Astrocyte (in vitro differentiated cells and primary cell): ENCODE measurements around the gene MMAB. TPM values are rescaled to one million over a fixed set of nuclear protein-coding genes. Genes with fewer than 3 reads are reported as not detected.

ENCODE experiments used
- DNase-seq: peaks from one replicate; pipeline ENCODE4 v3.0.0-alpha.2; 2010; ENCODE audit warnings: low read depth
- FAIRE-seq: peaks from 2 replicates; lab custom pipeline; 2011; peaks lifted over from hg19 to GRCh38; lab: Jason Lieb, UNC
- H2AFZ ChIP-seq: 2 replicates; pipeline ENCODE4 v1.6.0; 2012; ENCODE audit warnings: low read depth, low read length, inconsistent platforms
- H3K27ac ChIP-seq: 2 replicates; pipeline ENCODE4 v1.5.1; 2011; ENCODE audit warnings: low read depth, low read length, inconsistent platforms
- H3K27me3 ChIP-seq: 2 replicates; pipeline ENCODE4 v1.6.0; 2011; ENCODE audit warnings: low read length, inconsistent platforms; ENCODE audit not compliant: insufficient read depth
- H3K36me3 ChIP-seq: 2 replicates; pipeline ENCODE4 v1.5.1; 2011; ENCODE audit warnings: low read length, inconsistent platforms; ENCODE audit not compliant: insufficient read depth
- H3K4me1 ChIP-seq: 2 replicates; pipeline ENCODE4 v1.5.1; 2011; ENCODE audit warnings: low read length, inconsistent platforms; ENCODE audit not compliant: insufficient read depth
- H3K4me2 ChIP-seq: 2 replicates; pipeline ENCODE4 v1.6.0; 2012; ENCODE audit warnings: low read length, inconsistent platforms
- H3K4me3 ChIP-seq: 2 replicates; pipeline ENCODE4 v1.5.1; 2011; ENCODE audit warnings: low read depth, mild to moderate bottlenecking, low read length, inconsistent platforms; ENCODE audit not compliant: insufficient read depth
- H3K79me2 ChIP-seq: 2 replicates; pipeline ENCODE4 v1.6.0; 2012; ENCODE audit warnings: mild to moderate bottlenecking, low read length, inconsistent platforms; ENCODE audit not compliant: insufficient read depth
- H3K9ac ChIP-seq: 2 replicates; pipeline ENCODE4 v1.6.0; 2012; ENCODE audit warnings: mild to moderate bottlenecking, low read length, inconsistent platforms
- H3K9me3 ChIP-seq: 2 replicates; pipeline ENCODE4 v1.5.1; 2012; ENCODE audit warnings: low read depth, mild to moderate bottlenecking, low read length, inconsistent platforms; ENCODE audit not compliant: insufficient read depth
- H4K20me1 ChIP-seq: 2 replicates; pipeline ENCODE4 v1.6.0; 2012; ENCODE audit warnings: low read length, inconsistent platforms; ENCODE audit not compliant: insufficient read depth
- H3K27ac Mint-ChIP-seq: one replicate; pipeline ENCODE4 v1.8.0; 2021; ENCODE audit warnings: mild to moderate bottlenecking, mixed read lengths; ENCODE audit not compliant: unreplicated experiment
- H3K27me3 Mint-ChIP-seq: one replicate; pipeline ENCODE4 v1.8.0; 2021; ENCODE audit warnings: low read depth, mixed read lengths; ENCODE audit not compliant: unreplicated experiment
- H3K36me3 Mint-ChIP-seq: one replicate; pipeline ENCODE4 v1.8.0; 2021; ENCODE audit warnings: low read depth, mixed read lengths; ENCODE audit not compliant: unreplicated experiment
- H3K4me1 Mint-ChIP-seq: one replicate; pipeline ENCODE4 v1.8.0; 2021; ENCODE audit warnings: low read depth, mixed read lengths; ENCODE audit not compliant: unreplicated experiment
- H3K4me3 Mint-ChIP-seq: one replicate; pipeline ENCODE4 v1.8.0; 2021; ENCODE audit warnings: mild to moderate bottlenecking, moderate library complexity, mixed read lengths; ENCODE audit not compliant: unreplicated experiment
- H3K9me3 Mint-ChIP-seq: one replicate; pipeline ENCODE4 v1.8.0; 2021; ENCODE audit warnings: mild to moderate bottlenecking, mixed read lengths; ENCODE audit not compliant: unreplicated experiment
- CTCF ChIP-seq: IDR thresholded peaks from 2 replicates; pipeline ENCODE4 v1.5.1; 2011; ENCODE audit warnings: low read depth, mild to moderate bottlenecking, inconsistent platforms, low read length, moderate library complexity; ENCODE audit not compliant: insufficient read depth
- EZH2 ChIP-seq: IDR thresholded peaks from 2 replicates; pipeline ENCODE4 v1.6.1; 2012; ENCODE audit warnings: mild to moderate bottlenecking, low read length, inconsistent platforms; ENCODE audit not compliant: insufficient read depth
- total RNA-seq: library from RNA; stranded (reverse); gene quantifications from 2 replicates; pipeline ENCODE4 v1.2.1, GENCODE V29; 2021

The MMAB gene
- total RNA-seq, 1 donor from 2014 or later: 17.8 TPM

DNA sequence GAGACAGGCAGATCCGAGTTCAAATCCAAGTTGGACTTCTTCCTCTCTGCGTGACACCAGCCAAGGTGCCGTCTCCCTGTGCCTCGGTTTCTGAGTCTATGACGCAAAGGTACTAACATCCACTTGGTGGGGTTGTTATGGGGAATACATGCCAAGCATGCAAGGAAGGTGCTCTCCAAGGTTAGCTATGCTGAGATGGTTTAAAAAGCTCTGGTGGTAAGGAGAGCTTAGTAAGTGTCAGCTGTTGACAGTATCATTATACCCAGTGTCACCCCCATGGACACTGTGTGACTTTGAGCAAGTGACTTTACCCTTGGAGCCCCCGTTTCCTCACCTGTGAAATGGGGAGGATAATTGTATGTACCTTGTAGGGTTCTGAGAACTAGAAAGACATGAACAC, 22.2 kb downstream of the MMAB start:
- Mint-ChIP-seq H3K4me1 (no peaks in the 10 kb centered on the region), H3K27ac (no peak overlapping the region), H3K36me3 (no peaks in the 10 kb centered on the region), H3K4me3 (no peak overlapping the region), H3K27me3 (peaks cover 43% of the 10 kb centered on the region), H3K9me3 (no peaks in the 10 kb centered on the region)
- H3K9ac ChIP-seq: no peak overlapping the region
- no peaks in the 10 kb centered on the region for H3K79me2 ChIP-seq
- no peak overlapping the region for H3K4me3 ChIP-seq
- no peak overlapping the region for H2AFZ ChIP-seq
- H3K27me3 ChIP-seq: peaks cover 11% of the 10 kb centered on the region
- TF ChIP-seq EZH2: no peak
- no peak for TF ChIP-seq CTCF
- no peak overlapping the region for H3K4me2 ChIP-seq
- no peaks in the 10 kb centered on the region for H3K36me3 ChIP-seq
- H3K27ac ChIP-seq: no peak overlapping the region
- no peak for FAIRE-seq
- no peaks in the 10 kb centered on the region for H3K9me3 ChIP-seq
- no peaks in the 10 kb centered on the region for H4K20me1 ChIP-seq
- no peak for DNase-seq
- peaks cover 5% of the 10 kb centered on the region for H3K4me1 ChIP-seq

- Histone ChIP-seq H3K79me2 (no peaks in the 10 kb centered on the region), H3K27ac (no peak overlapping the region), H3K4me2 (no peak overlapping the region), H3K4me3 (no peak overlapping the region), H3K4me1 (peaks cover 5% of the 10 kb centered on the region), H3K9me3 (no peaks in the 10 kb centered on the region), H2AFZ (no peak overlapping the region), H4K20me1 (no peaks in the 10 kb centered on the region), H3K9ac (no peak overlapping the region), H3K36me3 (no peaks in the 10 kb centered on the region), H3K27me3 (peaks cover 11% of the 10 kb centered on the region)
- FAIRE-seq: no peak
- peaks cover 47% of the 10 kb centered on the region for H3K27me3 Mint-ChIP-seq
- DNase-seq: no peak
- H3K9me3 Mint-ChIP-seq: no peaks in the 10 kb centered on the region
- no peak overlapping the region for H3K4me3 Mint-ChIP-seq
- H3K4me1 Mint-ChIP-seq: no peaks in the 10 kb centered on the region
- H3K36me3 Mint-ChIP-seq: no peaks in the 10 kb centered on the region
- H3K27ac Mint-ChIP-seq: no peak overlapping the region
- no peak for TF ChIP-seq EZH2
- no peak for TF ChIP-seq CTCF
Observed at GRCh38 chr12:109550281-109550680, 23.0 kb downstream of the MMAB start.

- FAIRE-seq: no peak
Observed at GRCh38 chr12:109549613-109550270, 23.6 kb downstream of the MMAB start.

More at GRCh38 chr12:109549613-109550270, 23.6 kb downstream of the MMAB start:
- H3K27ac ChIP-seq: no peak overlapping the region
- no peaks in the 10 kb centered on the region for H3K79me2 ChIP-seq
- H3K9me3 ChIP-seq: no peaks in the 10 kb centered on the region
- no peak overlapping the region for H3K4me3 ChIP-seq
- DNase-seq: no peak
- no peak overlapping the region for H2AFZ ChIP-seq
- H4K20me1 ChIP-seq: no peaks in the 10 kb centered on the region
- no peak overlapping the region for H3K4me2 ChIP-seq
- Mint-ChIP-seq H3K27ac (no peak overlapping the region), H3K4me1 (peaks cover 2% of the 10 kb centered on the region), H3K9me3 (no peaks in the 10 kb centered on the region), H3K36me3 (no peaks in the 10 kb centered on the region), H3K4me3 (no peak overlapping the region), H3K27me3 (peaks cover 49% of the 10 kb centered on the region)
- no peak for TF ChIP-seq EZH2
- TF ChIP-seq CTCF: no peak
- H3K4me1 ChIP-seq: peaks cover 11% of the 10 kb centered on the region
- peaks cover 10% of the 10 kb centered on the region for H3K27me3 ChIP-seq
- H3K36me3 ChIP-seq: no peaks in the 10 kb centered on the region
- H3K9ac ChIP-seq: no peak overlapping the region
